Hindlimb muscle (tissue), 1 donor: Measurements from ENCODE around the gene GZMH. TPM values are rescaled to one million over a fixed set of nuclear protein-coding genes. Genes with fewer than 3 reads are reported as not detected.
"Not testable (repeated sequence)": the region's sequence is repeated elsewhere in the genome, so short reads cannot be mapped to it uniquely, and the experiment has no call there.

Source experiments
- DNase-seq: peaks from one replicate; pipeline ENCODE4 v3.0.0-alpha.2; 2013
- polyA plus RNA-seq: library from polyadenylated mRNA; unstranded; fragments of 120-200 nt; gene quantifications from one replicate; pipeline ENCODE4 v1.2.1, GENCODE V29; 2013; ENCODE audit not compliant: insufficient read length

The GZMH gene
- polyA plus RNA-seq, 1 donor: 0.30 TPM

GRCh38 chr14:24595073-24595808 is 14.2 kb downstream of the GZMH start:
- no peak for DNase-seq

DNA sequence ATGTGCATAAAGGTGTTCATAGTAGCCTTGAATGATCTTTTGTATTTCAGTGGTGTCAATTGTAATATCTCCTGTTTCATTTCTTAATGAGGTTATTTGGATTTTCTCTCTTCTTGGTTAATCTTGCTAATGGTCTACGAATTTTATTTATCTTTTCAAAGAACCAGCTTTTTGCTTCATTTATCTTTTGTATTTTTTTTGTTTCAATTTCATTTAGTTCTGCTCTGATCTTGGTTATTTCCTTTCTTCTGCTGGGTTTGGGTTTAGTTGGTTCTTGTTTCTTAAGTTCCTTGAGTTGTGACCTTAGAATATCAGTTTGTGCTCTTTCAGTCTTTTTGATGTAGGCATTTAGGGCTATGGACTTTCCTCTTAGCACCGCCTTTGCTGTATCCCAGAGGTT is 18.5 kb downstream of the GZMH start:
- DNase-seq: not testable (repeated sequence)

DNA sequence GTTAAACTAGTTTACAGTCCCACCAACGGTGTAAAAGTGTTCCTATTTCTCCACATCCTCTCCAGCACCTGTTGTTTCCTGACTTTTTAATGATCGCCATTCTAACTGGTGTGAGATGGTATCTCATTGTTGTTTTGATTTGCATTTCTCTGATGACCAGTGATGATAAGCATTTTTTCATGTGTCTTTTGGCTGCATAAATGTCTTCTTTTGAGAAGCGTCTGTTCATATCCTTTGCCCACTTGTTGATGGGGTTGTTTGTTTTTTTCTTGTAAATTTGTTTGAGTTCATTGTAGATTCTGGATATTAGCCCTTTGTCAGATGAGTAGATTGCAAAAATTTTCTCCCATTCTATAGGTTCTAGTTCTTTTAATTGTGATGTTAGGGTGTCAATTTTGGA is 25.1 kb downstream of the GZMH start:
- DNase-seq: not testable (repeated sequence)

DNA sequence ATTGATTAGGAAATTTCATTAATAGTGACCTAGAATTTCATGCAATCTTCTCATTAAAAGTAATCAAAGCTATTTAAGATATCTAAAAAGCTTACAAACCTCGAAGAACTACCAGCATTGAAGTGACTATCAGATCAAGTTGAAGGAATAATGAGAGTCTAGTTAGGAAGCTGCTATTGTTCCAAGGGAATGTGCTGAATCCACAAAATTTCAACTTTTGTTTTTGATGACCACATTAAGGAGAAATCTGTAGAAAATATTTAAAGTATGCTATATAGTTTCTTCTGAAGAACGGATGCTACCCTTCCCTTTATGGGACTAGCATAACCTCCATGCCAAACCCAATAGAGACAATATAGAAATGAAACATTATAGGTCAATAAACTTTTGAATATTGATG is 30.9 kb downstream of the GZMH start:
- no peak for DNase-seq

GRCh38 chr14:24576771-24577170 is 32.7 kb downstream of the GZMH start:
- DNase-seq: no peak

GRCh38 chr14:24576182-24576581 is 33.3 kb downstream of the GZMH start, which contains the start of gene CTSG:
TSS of gene CTSG (minus strand) at chr14:24576250. CDS start at chr14:24576223, 27 bp downstream.
- no peak for DNase-seq

- DNase-seq: no peak
Observed at GRCh38 chr14:24574206-24574774, 35.2 kb downstream of the GZMH start.

DNA sequence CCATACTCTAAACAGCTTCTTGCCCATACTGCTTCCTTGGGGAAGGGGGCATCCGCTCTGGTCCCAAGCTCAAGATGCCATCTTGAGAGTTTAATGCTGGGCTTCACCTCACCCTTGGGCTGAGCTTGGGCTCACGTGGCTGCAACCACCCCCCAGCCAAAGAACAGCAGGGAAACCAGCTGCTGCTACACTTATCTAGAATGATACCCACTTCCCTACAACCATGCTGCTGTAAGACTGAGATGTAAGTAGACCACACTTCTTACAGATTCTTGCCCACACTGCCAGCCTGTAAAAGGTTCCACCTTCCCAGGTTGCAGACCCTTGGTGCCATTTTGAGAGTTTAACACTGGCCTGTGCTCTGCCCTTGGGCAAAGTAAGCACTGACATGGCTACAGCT is 43.2 kb downstream of the GZMH start:
- DNase-seq: no peak

- DNase-seq: no peak
Observed at GRCh38 chr14:24565766-24566165, 43.7 kb downstream of the GZMH start.

DNA sequence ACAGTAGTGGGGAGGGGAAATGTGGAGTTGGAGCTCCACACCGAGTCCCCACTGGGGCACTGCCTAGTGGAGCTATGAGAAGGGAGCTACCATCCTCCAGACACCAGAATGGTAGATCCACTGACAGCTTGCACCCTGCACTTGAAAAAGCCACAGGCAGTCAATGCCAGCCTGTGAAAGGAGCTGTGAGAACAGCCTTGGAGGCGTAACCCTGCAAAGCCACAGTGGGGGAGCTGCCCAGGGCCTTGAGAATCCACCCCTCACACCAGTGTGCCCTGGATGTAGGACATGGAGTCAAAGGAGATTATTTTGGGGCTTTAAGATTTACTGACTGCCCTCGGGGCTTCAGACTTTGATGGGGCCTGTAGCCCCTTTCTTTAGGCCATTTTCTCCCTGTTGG is 46.0 kb downstream of the GZMH start:
- DNase-seq: no peak

DNA sequence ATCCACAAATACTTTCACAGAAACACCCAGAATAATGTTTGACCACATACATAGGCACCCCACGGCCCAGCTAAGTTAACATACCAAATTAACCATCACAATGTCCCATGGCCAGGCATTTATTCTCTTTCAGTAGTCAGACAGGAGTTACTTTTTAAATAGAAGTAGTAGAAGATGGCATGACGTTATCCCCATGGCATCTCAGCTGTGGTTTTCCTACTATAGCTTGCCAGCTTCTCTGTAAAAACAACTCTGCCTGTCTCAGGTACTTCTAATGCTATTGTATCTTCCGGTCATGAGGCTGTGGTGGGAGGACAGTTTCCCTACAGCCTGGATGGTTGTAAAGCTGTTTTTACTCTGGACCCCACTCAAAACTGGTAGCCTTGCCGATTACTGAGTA is 52.7 kb downstream of the GZMH start:
- no peak for DNase-seq

Other genes starting within 250 kb of the GZMH start
- gene NFATC4, start 241.5 kb downstream of the GZMH start, polyA plus RNA-seq: 34.8 TPM
- 25.1 TPM for gene NYNRIN, start 210.7 kb downstream of the GZMH start, polyA plus RNA-seq
- gene CBLN3, start 180.0 kb downstream of the GZMH start, polyA plus RNA-seq: 2.6 TPM
- gene KHNYN, start 179.7 kb downstream of the GZMH start, polyA plus RNA-seq: 37.8 TPM
- 62.9 TPM for gene SDR39U1, start 166.9 kb downstream of the GZMH start, polyA plus RNA-seq
- gene CMA1, start 101.4 kb downstream of the GZMH start, polyA plus RNA-seq: not detected
- 1.6 TPM for gene CTSG, start 33.4 kb downstream of the GZMH start, polyA plus RNA-seq
- not detected for gene GZMB, start 24.5 kb upstream of the GZMH start, polyA plus RNA-seq